NOMO-1 (cell line): ENCODE results near the gene GOLIM4.

Source experiments
- DNase-seq, 2 experiments: peaks; one replicate each; lab custom pipeline; 2025; ENCODE audit not compliant: unreplicated experiment in 2 of 2; lab: John Stamatoyannopoulos, UW

The GOLIM4 gene

GRCh38 chr3:168097381-168097780, 1.7 kb upstream of the GOLIM4 start:
- DNase-seq: no peak

GRCh38 chr3:168096210-168096652, 507 bp upstream of the GOLIM4 start:
- DNase-seq: peak; percentile 81 to 92

- peak; percentile 71 to 80 for DNase-seq
These were observed 680 bp downstream of the GOLIM4 start for GRCh38 chr3:168094877-168095610.

DNA sequence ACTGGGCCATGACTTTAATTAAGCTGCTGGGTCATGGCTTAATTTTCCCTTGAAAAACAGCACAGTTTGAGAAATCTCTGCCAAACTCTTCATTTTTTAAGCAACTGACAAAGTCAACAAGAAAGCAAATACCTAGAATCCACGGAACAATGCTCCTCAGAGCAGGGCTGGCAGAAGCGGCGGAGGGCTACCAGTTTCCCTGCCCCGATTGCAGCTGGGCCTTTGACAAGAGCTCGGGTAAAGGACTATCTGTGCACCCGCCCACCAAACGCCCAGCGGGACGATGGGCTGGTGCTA, 1.2 kb downstream of the GOLIM4 start:
- no peak for DNase-seq

GRCh38 chr3:168093790-168094189, 1.9 kb downstream of the GOLIM4 start:
- no peak for DNase-seq

DNA sequence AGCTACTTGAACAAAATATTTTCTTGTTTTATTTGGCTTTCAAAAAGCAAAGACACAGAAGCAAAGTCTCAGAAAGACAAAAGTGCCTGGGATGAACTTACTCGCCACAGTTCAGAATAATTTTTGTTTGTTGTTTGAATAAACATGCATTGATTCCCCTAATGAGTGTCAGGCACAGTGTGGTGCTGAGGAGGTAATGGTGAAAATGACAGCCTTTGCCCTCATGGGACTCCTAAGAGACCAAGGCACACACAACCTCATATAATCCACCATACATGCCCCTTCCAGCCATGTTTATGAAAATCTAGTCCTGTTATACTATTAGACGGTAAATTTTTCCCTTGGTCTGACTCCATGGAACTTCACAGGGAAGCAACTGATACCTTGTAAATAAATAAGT, 2.5 kb downstream of the GOLIM4 start:
- DNase-seq: no peak

GRCh38 chr3:168091941-168092340, 3.8 kb downstream of the GOLIM4 start:
- no peak for DNase-seq

GRCh38 chr3:168091302-168091858, 4.3 kb downstream of the GOLIM4 start:
- DNase-seq: no peak

GRCh38 chr3:168090306-168091085, 5.2 kb downstream of the GOLIM4 start:
- DNase-seq: no peak

GRCh38 chr3:168089179-168089771, 6.4 kb downstream of the GOLIM4 start:
- no peak for DNase-seq

- peak in 1 of 2 experiments; percentile 10 for DNase-seq
These were observed 7.5 kb downstream of the GOLIM4 start for GRCh38 chr3:168088106-168088720.

DNA sequence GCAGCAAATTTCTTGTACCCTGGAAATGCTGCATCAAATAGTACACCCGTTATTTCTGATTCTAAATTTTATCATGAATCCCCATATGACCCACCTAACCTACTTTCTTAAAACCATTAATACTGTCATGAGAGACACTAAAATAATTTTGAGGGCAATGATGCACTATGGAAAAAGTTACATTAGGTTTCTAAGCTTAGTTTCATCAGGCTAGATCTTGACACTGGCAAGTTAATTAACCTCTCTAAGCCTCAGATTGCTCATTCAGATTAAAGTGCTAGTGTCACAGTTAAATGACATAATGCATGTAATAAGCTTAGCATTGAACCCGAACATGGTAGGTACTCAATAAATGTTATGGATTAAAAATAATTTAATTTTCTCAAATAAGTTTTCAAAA, 8.2 kb downstream of the GOLIM4 start:
- no peak for DNase-seq

DNA sequence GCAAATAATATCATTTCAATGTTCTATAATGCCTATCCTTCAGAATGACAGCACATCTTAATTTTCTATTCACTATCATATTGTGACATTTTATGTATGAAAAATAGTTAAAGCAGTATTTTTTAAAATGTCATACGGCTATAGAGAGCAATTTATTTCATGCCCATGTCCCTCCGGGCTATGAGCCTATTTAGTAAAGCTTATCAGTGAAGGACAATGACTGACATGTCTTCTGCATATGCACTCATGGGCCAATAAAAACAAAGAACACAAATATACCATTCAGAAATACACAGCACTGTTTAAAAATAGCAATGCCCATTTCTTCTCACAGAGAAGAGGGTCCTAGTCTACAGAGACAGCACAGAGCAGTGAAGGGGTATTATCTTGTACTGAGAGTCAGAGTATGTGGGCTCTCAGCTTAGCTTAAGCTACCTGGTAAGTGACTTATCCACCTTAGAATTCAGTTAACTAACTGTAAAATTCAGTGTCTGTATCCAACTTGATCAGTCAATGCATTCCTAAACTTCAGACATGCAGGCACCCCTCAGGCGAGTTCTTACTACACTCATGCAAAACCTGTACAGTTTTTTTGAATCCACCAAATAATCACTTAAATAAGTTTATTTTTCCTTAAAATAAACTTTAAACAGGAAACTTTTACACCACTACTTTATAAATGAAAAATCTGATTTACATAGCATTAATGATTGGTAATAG, 9.0 kb downstream of the GOLIM4 start:
- no peak for DNase-seq

GRCh38 chr3:168085491-168086119, 10.1 kb downstream of the GOLIM4 start:
- DNase-seq: no peak

GRCh38 chr3:168083906-168084305, 11.8 kb downstream of the GOLIM4 start:
- no peak for DNase-seq

- no peak for DNase-seq
These were observed 13.9 kb downstream of the GOLIM4 start for GRCh38 chr3:168081856-168082255.

- no peak for DNase-seq
These were observed 14.5 kb downstream of the GOLIM4 start for GRCh38 chr3:168081171-168081771.

DNA sequence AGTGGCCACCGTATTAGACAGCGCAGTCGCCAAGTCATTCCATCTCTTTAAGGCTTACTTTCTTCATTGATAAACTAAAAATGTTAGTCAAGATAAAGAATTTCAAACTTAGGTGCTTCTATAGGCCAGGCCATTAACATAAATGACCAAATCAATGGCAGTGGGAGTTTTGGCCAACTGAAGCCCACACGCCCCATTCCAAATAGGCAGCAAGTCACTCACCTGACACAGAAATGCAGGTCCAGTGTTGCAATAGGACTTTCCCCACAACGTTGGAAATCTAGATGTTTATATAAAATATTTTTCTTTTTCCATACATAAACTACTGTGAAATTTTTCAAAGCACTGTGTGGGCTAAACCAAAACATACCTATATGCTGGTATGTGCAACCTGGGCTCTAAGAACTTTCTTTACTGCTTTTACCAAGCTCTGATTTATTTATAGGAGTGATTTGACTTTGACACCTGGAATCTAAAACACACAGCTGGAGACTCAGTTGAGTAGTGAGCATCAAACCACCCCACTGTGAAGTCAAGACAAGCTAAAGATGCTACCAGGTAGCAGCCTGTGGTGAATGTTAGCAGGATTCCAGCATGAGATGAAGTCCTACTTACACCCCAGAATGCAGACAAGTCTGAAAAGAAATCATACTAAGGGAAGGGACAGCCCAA, 15.1 kb downstream of the GOLIM4 start:
- no peak for DNase-seq

GRCh38 chr3:168080022-168080421, 15.7 kb downstream of the GOLIM4 start:
- no peak for DNase-seq
